Myocyte (in vitro differentiated cells): ENCODE results near the gene URB1. TPM values are rescaled to one million over a fixed set of nuclear protein-coding genes. Genes with fewer than 3 reads are reported as not detected.
"Not testable (repeated sequence)": the region's sequence is repeated elsewhere in the genome, so short reads cannot be mapped to it uniquely, and the experiment has no call there.

ENCODE experiments used
- DNase-seq: peaks from one replicate; pipeline ENCODE4 v3.0.0-alpha.2; 2012; ENCODE audit warnings: low read depth
- total RNA-seq: library from RNA; depleted of rRNA; stranded (reverse); fragments of >200 nt; gene quantifications from 2 replicates; pipeline ENCODE4 v1.2.3, GENCODE V29; 2014

The URB1 gene
- total RNA-seq, 1 donor from 2014 or later = 42.1 TPM

DNA sequence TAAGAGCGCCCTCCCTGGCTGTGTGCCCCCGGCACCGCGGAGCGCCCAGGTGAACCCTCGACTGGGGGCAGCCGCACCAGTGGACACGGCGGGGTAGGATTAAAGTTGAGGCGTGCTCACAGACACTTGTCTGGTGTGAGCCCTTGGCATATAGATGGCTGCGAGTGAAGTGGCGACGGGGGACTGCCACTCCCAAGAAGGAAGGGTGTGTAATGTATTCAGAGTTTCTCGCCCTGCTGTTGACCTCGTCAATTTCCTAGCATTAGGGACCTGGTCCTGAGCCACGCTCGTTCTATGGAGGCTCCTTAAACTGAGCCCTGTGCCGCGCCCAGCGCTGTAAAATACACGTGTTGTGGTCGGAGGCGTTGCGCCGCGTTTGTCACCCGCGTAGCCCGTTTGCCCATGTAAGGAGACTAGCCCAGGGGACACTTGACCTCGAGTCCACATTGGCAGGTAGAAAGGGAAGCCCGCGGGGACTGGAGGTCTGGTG, 20.2 kb upstream of the URB1 start:
- peak; percentile 11 for DNase-seq

DNA sequence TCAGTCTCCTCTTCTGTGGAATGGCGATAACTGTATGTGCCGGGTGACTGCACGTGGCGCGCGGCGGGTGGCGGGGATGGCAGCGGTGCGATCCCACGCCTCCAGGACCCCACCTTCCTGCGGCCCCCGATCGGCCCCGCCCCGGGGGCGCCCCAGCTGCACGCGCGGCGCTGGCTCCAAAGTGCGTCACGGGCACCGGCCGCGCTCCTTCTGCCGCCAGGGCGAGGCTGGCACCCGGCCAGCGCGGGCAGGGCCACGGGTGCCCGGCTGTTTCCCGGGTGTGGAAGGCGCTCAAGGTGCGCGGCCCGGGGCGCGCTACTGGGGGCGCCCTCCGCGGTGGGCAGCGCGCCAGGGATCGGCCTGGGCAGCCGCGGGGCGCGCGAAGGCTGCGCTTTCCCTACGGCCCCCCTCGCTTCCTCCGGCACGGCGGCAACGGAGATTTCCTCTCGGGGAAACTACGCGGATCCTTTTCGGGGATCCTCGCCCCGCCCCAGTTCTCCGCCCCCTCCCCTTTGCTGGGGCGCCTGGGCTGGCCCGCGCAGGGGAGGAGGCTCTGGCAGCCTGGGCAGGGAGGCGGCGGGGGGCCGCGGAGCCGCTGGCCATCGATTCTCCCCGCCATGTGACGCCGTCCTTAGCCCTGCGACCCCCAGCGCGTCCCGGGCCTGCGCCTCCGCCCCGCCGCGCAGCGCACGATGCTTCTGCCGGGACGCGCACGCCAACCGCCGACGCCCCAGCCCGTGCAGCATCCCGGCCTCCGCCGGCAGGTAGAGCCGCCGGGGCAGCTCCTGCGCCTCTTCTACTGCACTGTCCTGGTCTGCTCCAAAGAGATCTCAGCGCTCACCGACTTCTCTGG, 19.6 kb upstream of the URB1 start, which contains the start of gene EVA1C:
Gene EVA1C (plus strand): TSS at position 545 of the 853 bp plus-strand sequence. CDS start 148 bp downstream, at position 693.
- peak; percentile 40 for DNase-seq

DNA sequence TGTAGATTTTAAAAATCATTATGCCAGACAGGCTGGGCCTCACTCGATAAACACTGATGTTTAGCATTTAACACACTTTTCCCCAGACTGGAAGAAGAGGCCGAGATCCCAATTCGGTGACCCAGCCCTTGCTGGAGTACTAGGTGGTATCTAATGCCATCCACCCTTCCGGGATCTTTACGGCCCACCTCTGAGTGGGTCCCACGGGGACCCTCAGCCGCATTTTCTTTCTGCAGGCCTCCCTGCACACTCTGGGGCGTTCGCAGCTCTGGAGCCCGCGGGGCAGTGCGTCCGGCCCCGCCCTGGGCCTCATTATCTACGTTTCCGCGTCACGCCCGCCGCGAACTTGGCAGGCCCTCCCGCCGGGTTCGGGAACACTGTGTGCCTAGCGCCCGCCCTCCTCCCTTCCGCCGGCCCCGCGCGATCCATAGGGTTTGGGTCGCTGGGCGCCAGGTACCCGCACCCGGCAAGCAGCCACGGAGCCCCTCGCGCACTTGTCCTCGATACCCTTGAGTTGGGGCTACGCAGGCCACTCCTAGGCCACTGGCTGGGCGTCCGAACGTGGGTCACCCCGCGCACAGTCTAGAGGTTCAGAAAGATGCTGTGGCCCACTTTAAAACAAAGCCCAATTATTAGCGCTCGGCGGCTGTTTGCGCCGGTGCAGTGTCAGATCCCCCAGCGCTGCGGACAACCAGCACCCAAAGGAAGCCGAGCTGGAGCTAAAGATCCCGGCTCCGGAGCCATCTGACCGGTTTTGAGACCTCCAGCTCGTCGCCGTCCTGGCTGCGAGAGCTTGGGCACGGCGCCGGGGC, 18.7 kb upstream of the URB1 start:
- peak; percentile 43 for DNase-seq

DNA sequence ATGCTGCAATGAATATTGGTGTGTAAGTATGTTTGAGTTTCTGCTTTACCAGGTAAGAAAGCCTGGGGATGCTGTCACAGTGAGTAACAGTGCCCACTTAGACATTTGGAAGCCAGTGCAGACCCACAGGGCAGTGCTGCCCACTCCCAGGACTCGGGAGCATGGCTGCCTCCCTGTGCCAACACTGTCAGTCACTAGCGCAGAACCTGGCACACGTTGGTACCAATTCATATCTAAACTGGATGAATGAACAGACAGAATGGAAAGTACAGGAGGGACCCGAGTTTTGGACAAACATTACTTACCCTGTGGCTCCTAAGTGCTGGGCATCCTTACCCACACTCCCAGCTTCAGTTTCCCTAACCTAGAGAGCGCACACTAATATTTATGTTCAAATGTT, 18.1 kb upstream of the URB1 start:
- no peak for DNase-seq

DNA sequence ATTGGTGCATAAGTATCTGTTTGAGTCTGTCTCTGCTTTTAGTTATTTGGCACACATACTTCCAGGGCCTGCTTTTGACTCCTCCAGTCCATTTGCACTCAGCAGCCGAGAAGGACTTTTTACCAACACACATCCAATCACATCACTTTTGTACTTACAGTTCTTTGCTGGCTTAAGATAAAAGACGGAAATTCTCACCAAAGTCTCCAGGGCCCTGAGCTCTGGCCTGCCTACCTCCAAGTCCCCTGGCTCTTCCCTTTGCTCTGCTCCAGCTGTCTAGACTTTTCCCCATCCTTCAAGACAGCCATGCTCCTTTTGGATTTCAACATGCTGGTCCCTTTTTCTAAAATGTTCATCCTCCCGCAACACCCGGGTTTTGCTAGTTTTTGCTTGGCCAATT, 17.5 kb upstream of the URB1 start:
- DNase-seq = no peak

DNA sequence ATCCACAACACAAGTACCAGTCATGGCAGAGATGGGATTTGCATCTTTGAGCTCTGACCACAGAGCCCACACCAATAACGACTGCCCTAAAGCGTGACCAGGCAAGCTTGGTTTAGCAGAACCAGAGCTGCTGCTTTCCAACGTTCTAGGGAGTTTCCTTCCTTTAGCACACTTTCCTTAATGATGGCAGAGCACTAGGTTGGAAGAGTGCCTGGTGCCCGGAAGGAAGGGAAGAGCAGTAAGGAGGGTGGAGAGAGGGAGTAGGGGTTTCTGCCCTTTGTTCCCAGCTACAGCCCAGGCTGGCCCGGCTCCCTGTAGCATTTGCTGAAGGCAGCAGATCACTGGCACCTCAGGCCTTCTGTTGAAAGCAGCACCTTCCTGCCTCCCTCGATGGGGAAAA, 13.6 kb upstream of the URB1 start:
- DNase-seq = no peak

DNA sequence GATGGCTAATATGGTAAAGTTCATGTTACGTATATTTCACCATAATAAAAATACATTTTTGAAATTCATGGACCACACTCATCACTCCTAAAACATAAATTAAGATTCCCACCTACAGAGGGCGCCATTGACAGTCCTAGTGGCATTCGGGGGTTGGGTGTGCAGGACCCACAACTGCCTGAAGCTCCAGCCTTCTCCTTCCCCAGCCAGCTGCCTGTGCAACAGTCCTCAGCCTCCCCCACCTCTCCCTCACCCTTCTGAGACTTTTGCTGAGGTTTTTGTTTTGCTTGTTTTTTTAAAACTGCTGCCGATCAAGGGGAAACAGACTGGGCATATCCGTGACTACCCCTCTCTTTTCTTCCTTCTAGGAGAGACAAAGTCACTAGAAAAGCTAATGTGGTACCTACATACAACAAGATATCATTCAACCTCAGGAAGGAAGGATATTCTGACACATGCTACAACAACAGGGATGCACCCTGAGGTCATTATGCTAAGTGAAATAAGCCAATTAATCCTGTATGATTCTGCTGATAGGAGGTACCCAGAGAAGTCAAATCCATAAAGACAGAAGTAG, 10.5 kb upstream of the URB1 start:
- peak; percentile 88 for DNase-seq

DNA sequence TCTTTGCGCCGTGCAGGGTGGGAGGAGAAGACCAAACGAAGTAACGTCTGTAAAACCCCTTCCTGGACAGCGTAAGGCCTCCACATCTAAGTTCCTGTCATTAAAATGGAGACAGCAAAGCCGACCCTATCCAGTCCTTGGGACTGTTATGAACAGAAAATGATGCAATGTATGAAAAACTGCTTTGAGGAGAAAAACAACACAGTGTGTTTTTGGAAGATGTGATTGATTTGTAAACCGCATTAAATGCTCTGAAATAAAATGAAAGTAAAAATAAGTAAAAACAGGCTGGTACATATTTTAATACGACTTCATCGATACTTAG, 827 bp upstream of the URB1 start:
- no peak for DNase-seq

DNA sequence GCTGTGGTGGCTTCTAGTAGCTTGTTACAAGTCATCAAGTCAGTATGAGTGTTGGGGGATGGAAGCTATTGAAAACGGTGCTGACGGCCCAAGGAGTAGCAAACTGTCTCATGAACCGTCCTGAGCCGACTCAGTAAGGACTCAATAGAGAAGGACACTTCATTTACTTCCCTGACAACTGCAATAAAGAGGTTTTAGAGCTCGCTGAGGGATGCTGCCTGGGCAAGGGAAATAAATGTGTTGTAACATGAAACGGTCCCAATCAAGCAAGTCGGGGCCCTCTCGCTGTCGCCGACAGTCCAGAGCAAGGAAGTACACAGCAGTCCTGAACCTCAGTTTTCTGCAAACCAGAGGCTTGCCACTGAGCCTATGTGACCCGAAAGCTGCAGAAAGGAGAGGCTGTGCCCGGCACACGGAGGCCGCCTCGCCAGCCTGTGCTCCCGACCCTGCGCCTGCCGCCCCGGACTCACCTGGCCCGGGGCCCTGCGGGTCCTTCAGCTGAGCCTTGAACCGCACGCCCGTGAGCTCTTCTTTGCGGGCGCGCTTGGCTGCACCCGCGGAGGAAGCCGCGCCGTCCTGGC, 423 bp downstream of the URB1 start:
- no peak for DNase-seq

DNA sequence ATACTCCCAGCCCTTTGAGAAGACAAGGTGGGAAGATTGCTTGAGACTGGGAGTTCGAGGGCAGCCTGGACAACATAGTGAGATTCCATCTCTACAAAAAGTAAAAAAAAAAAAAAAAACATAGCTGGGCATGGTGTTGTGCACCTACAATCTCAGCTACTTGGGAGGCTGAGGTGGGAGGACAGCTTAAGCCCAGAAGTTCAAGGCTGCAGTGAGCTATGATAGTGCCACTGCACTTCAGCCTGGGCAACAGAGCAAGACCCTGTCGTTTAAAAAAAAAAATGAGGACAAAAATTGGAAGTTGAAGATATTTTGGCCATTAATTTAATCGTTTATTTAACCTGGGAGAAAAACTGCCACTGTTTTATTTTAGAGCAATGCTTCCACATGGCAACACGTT, 1.1 kb downstream of the URB1 start:
- no peak for DNase-seq

DNA sequence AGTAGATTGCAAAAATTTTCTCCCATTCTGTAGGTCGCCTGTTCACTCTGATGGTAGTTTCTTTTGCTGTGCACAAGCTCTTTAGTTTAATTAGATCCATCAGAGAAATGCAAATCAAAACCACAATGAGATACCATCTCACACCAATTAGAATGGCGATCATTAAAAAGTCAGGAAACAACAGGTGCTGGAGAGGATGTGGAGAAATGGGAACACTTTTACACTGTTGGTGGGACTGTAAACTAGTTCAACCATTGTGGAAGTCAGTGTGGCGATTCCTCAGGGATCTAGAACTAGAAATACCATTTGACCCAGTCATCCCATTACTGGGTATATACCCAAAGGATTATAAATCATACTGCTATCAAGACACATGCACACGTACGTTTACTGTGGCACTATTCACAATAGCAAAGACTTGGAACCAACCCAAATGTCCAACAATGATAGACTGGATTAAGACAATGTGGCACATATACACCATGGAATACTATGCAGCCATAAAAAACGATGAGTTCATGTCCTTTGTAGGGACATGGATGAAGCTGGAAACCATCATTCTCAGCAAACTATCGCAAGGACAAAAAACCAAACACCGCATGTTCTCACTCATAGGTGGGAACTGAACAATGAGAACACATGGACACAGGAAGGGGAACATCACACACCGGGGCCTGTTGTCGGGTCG, 2.1 kb downstream of the URB1 start:
- DNase-seq = not testable (repeated sequence)

DNA sequence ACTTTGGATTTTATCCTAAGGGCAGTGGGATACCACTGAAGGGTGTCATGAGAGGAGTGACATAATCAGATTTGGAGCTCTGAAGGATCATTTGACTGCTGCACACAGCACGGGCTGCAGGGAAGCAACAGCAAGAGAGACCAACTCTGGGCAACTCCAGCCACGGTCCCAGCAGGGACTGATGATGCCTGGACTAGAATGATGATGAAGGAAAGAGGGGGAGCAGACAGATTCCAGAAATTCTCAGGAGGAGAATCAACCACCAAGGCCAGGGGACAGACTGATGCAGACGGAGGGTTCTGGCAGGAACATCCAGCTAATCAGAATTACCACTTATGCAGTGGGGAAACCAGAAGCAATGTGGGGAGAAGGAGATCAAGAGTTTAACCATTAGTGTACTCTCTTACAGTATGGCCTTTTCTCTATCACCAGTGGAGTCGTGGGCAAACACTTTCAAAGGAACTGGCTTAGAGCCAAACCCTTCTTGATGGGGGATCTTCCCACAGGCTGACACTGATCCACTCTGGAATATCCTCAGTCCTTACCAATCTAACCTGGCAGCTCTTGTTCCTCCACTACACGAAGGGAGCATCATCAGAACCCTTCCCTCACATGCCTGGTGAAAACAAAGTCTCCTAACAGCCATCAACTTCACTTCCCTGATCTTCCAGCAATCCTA, 3.3 kb downstream of the URB1 start:
- DNase-seq = peak; percentile 64

DNA sequence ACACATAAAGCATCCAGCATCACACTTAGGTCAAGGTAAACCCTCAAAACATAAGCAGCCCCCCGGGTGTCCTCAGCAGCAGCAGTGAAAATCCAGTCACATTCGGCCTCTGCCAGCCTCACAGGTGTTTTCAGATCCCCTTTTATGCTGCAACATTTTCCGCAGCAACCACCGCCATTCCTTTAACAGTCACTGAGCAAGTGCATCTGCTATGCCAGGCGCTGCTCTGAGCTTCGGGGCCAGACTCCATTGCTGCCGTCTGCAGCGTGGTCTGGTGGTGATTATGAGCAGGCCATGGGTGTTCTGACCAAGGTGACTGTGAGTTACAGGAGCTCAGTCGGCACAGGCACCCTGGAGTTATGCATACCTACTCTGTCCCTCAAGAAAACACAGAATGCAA, 4.5 kb downstream of the URB1 start:
- DNase-seq = no peak

DNA sequence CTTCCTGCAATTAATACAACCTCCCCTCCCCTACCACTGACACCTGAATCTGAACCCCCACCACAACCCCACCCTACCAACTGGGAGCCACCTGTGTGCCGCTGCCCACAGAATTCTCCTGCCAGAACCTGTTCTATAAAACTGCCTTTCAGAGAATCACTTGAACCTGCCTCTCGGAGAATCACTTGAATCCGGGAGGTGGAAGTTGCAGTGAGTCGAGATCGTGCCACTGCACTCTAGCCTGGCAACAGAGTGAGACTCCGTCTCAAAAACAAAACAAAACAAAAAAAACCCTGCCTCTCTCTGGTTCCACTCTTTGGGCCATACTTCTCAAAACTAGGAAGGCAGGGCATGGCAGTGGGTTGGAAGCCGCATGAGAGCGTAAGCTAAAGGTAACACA, 5.7 kb downstream of the URB1 start:
- no peak for DNase-seq

DNA sequence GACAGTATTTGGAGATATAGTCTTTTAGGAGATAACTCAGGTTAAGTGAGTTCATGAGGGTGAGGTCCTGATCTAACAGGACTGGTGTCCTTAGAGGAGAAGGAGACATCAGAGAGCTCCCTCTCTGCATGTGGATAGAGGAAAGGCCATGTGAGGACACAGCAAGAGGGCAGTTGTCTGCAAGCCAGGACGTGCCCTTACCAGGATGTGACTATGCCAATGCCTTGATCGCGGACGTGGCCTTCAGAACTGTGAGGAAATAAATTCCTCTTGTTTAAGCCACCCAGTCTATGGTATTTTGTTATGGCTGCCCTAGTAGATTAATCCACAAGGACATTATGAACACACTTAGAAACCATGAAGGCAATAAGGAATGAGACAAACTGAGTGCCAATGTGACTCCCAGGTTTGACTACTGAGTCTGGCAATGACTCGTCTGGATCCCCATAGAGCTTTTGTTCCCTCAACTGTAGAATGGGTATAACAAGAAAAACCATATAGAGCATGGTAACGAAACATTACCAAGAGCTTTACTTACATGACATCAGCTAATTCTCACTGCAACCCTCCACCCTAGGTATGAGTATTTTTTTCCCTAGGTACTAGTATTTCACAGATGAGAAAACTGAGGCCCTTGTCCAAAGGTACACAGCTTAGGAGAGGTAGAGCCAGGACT, 6.5 kb downstream of the URB1 start:
- peak; percentile 84 for DNase-seq

DNA sequence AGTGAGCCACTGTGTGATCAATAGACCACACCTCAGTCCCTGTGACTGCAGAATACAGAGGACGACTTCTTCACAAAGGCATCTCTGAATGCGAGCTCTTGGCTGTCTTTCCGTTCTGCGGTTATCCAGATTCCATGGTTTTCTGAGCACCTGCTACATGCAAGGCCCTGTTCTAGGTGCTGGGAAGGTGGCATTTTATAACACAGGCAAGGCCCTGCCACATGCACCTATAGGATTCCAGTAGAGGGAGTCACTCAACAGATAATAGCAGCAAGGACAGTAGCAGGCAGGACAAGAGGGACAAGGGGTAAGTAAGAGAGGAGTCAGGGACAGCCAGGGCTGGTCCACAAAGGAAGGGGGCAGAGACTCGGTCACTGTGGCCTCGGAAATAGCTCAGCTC, 9.0 kb downstream of the URB1 start:
- DNase-seq = peak; percentile 76

DNA sequence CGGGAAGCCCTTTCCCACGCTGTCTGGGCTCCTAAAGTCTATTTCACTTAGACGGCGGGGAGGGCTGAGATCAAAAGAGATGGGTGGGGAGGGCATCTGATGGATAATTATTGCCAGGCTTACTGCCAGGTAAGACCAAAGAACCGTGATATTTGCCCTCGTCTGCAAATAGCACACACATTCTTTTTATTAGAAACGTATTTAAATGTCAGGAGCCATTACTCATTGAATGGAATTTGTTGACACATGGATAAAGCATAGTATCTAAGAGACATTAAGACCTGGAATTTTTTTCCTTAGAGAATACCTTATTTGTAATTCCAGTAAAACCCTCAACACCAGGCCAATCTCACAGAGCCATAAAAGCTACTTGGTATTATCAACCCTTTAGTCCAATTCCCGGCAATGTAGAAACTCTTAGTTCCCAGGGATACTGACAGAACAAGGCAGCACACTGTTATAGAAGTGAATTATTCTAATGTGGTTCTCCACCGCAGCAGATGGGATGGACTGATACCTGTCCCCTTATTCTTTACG, 10.6 kb downstream of the URB1 start:
- peak; percentile 53 for DNase-seq

DNA sequence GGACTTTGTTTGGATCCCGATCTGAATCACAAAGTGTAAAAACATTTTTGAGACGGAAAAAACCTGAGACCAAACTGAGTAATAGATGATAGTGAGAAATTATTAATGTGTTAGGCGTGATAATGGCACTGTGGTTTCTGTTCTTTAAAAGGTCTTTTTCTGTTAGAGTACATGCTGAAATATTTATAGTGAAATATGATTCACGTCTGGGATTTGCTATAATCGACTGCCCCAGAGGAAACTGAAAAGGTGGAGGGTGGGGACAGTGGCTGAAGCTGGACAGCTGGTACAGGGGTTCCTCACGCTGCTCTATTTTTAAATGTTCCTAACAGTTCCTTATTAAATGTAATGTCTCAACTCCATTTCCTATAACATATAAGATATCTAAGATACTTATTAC, 11.2 kb downstream of the URB1 start:
- peak; percentile 70 for DNase-seq

DNA sequence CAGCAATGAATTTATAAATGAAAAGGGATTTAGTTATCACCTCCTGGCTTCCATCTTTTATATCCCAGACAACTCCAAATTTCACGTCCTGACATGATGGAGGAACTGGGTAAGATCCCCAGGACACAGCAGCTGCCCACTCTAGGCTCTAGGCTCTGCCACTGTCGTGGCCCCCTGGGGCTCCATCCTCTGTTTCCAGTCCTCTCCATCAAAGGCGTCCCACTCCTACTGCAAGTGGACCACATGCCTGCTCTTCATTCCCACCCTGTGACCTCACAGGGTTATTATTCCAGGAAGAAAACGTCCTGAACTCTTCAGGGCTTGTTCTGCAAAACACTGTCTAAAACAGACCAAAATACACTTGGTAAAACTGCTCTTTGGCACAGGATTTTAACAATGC, 11.9 kb downstream of the URB1 start:
- peak; percentile 56 for DNase-seq

DNA sequence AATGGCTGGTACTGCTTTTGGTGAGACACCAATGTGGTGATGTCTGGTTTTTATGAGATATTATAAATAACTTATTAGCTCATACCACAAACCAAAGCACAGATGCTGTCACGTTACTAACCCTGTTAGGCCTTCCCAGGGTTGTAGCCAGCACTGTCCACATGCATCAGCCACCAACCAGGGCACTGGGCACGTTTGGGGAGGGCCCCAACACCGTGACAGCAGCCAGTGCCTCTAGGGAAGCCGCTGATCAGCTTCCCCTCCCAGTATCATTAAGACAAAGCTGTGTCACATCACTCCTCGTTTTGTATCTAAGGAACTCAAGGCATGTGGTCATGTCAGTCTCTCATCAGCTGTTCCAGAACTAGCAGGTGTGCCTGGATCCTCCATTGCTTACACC, 13.9 kb downstream of the URB1 start:
- DNase-seq = peak; percentile 99
